ENCODE data around the gene VWA8.

DNA sequence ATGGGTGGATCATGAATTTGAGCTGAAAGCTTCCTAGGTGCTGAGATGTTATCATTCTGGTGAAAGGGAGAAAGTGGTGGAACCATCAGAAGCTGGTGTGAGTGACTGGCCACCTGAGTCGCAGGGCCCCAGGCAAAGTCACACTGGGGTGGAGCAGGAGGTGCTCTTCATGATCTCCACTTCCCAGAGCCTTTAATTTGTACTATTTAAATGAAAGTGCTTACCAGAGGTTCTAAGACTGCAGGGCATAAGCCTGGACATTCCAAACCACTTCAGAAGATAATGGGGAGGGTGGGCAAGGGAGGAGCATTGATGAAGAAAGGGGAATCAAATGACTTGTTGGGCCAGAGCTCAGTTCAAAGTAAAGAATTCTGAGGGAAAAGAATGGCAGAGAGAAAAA, 347.4 kb downstream of the VWA8 start:
- TF ChIP-seq, protein P1, sequence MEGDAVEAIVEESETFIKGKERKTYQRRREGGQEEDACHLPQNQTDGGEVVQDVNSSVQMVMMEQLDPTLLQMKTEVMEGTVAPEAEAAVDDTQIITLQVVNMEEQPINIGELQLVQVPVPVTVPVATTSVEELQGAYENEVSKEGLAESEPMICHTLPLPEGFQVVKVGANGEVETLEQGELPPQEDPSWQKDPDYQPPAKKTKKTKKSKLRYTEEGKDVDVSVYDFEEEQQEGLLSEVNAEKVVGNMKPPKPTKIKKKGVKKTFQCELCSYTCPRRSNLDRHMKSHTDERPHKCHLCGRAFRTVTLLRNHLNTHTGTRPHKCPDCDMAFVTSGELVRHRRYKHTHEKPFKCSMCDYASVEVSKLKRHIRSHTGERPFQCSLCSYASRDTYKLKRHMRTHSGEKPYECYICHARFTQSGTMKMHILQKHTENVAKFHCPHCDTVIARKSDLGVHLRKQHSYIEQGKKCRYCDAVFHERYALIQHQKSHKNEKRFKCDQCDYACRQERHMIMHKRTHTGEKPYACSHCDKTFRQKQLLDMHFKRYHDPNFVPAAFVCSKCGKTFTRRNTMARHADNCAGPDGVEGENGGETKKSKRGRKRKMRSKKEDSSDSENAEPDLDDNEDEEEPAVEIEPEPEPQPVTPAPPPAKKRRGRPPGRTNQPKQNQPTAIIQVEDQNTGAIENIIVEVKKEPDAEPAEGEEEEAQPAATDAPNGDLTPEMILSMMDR (IDR thresholded peaks at IDR 0.05): no peak
- TF ChIP-seq POLR2A (IDR thresholded peaks at IDR 0.05): no peak
